Ascending aorta (tissue), 2 donors: Measurements from ENCODE around the gene TMUB1. TPM values are rescaled to one million over a fixed set of nuclear protein-coding genes. Genes with fewer than 3 reads are reported as not detected.

Experiments used
- DNase-seq, 2 donors: peaks; one replicate each; pipeline ENCODE4 v3.0.0-alpha.2; 2019; ENCODE audit warnings: low spot score in 2 of 2
- H3K27ac ChIP-seq, 2 donors: fragments of 200-600 bp; sonication (generic); one replicate each; pipeline ENCODE4 v1.5.1; 2016 to 2017; ENCODE audit warnings: mild to moderate bottlenecking in 1 of 2
- H3K27me3 ChIP-seq: fragments of 200-600 bp; sonication (generic); one replicate; pipeline ENCODE4 v1.5.1; 2017
- H3K36me3 ChIP-seq, 2 donors: fragments of 200-600 bp; sonication (generic); one replicate each; pipeline ENCODE4 v1.5.1; 2016
- H3K4me1 ChIP-seq, 2 donors: fragments of 200-600 bp; sonication (generic); one replicate each; pipeline ENCODE4 v1.5.1; 2016 to 2017; ENCODE audit warnings: mild to moderate bottlenecking in 1 of 2
- H3K4me3 ChIP-seq, 2 donors: fragments of 200-600 bp; sonication (generic); one replicate each; pipeline ENCODE4 v1.5.1; 2016 to 2017; ENCODE audit warnings: mild to moderate bottlenecking in 1 of 2
- H3K9me3 ChIP-seq, 2 donors: fragments of 200-600 bp; sonication (generic); one replicate each; pipeline ENCODE4 v1.5.1; 2016
- CTCF ChIP-seq, 3 experiments: fragments of 200-600 bp in 2 of 3; fragments of 450-650 bp in 1 of 3; sonication (generic) in 2 of 3; IDR thresholded peaks; one replicate each; pipeline ENCODE4 v1.5.1; 2016 to 2019; ENCODE audit warnings: antibody characterized with exemption in 3 of 3, mild to moderate bottlenecking in 1 of 3, moderate library complexity in 1 of 3
- intact Hi-C: fragments of 100-400 bp; cut with DNase I; formaldehyde crosslinking; loops from one replicate; pipeline ENCODE4 v1.15.1; 2023
- total RNA-seq: library from RNA; depleted of rRNA; stranded (reverse); fragments of >200 nt; gene quantifications from one replicate; pipeline ENCODE4 v1.1.0, GENCODE V29; 2016

Gene TMUB1
- total RNA-seq, 1 donor from 2014 or later: 143 TPM

DNA sequence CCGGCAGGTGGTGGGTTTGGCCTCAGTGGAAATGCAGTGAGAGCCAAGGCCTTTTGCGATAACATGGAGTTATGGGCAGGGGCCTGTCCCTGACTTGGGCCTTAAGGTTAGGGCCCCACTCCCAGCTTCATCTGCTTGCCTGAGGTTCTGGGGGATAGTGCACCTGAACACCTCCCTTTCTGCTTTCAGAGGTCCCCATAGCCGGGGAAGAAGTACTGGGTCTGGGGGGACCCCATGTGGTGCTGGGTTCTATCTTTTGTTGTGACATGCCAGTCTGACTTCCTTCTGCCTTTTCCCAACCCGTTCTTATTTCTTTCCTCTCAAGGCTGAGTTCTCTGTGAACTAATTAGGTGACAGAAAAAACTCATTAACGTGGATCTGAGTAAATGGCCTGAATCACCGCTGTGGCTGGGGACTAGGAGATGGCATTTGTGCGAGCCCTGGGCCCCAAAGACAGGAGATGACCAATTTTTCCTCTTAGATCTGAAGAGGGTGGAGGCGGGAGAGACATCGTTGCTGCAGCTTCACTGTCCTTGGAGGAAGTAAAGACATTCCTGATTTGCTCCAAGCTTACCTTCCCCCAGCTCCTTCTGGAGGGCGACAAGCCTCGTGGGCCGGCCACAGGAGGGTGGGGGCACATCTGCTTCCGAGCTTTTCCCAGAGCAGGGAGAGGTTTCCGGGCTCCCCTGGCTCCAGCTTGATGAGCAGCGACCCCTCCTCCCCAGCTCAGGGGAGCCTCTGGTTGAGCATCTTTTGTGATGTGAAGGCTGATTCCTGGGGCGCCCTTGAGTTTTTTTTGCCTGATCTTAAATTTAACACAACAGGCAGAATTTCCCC lies 4.9 kb upstream of the TMUB1 start:
- peak overlapping the region; percentile 64 to 82 for H3K27ac ChIP-seq
- peak overlapping the region; percentile 63 to 85 for H3K4me3 ChIP-seq
- H3K27me3 ChIP-seq: no peaks in the 10 kb centered on the region
- peaks cover 0 to 4% of the 10 kb centered on the region in 2 donors for H3K36me3 ChIP-seq
- intact Hi-C loops: loop anchor here (10.0 kb wide), 2 partner anchors 667 to 1373 kb away; a partner anchor contains a TSS
- H3K9me3 ChIP-seq: no peaks in the 10 kb centered on the region
- DNase-seq: no peak
- peaks cover 8 to 34% of the 10 kb centered on the region in 2 donors for H3K4me1 ChIP-seq
- TF ChIP-seq CTCF (IDR thresholded peaks at IDR 0.05): no peak

GRCh38 chr7:151087245-151088018 lies 4.1 kb upstream of the TMUB1 start:
- peaks cover 10 to 36% of the 10 kb centered on the region in 2 donors for H3K4me1 ChIP-seq
- H3K27me3 ChIP-seq: no peaks in the 10 kb centered on the region
- H3K36me3 ChIP-seq: peaks cover 0 to 4% of the 10 kb centered on the region in 2 donors
- DNase-seq: no peak
- no peaks in the 10 kb centered on the region for H3K9me3 ChIP-seq
- peak overlapping the region; percentile 64 to 82 for H3K27ac ChIP-seq
- intact Hi-C loops: loop anchor here (1.0 to 10.0 kb wide), 5 partner anchors 24 to 1373 kb away; partner anchors contain the start of genes ABCB8 and SLC4A2
- peak overlapping the region; percentile 63 to 85 for H3K4me3 ChIP-seq
- TF ChIP-seq CTCF (IDR thresholded peaks at IDR 0.05): peak in 2 of 3 experiments; percentile 10 to 29

DNA sequence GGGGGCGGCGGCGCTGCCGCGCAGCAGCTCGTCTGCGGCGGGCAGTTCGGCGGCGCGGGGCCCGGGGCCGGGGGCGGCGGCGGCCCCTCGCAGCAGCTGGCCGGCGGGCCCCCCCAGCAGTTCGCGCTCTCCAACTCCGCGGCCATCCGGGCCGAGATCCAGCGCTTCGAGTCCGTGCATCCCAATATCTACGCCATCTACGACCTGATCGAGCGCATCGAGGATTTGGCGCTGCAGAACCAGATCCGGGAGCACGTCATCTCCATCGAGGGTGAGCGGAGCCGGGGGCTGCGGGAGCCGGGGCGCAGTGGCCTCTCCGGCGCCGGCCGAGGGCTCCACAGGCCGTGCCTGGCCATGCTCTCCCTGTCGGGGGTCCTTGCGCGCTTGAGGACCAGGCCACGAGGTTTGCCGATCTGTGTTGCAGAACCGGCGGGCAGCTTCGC lies 3.5 kb upstream of the TMUB1 start:
- H3K36me3 ChIP-seq: peaks cover 0 to 1% of the 10 kb centered on the region in 2 donors
- DNase-seq: no peak
- H3K4me1 ChIP-seq: peaks cover 17 to 42% of the 10 kb centered on the region in 2 donors
- peak overlapping the region; percentile 63 to 85 for H3K4me3 ChIP-seq
- H3K27ac ChIP-seq: peak overlapping the region; percentile 64 to 82
- intact Hi-C loops: loop anchor here (1.0 to 10.0 kb wide), 5 partner anchors 24 to 1372 kb away; partner anchors contain the start of genes ABCB8 and SLC4A2
- no peak for TF ChIP-seq CTCF (IDR thresholded peaks at IDR 0.05)
- H3K9me3 ChIP-seq: no peaks in the 10 kb centered on the region
- no peaks in the 10 kb centered on the region for H3K27me3 ChIP-seq

GRCh38 chr7:151085691-151086620 lies 2.7 kb upstream of the TMUB1 start, which contains the start of gene AGAP3:
Gene AGAP3, plus strand, starts transcription at chr7:151086475. Its CDS starts 267 bp downstream, at chr7:151086742.
- intact Hi-C loops: loop anchor here (10.0 kb wide), 2 partner anchors 669 to 1371 kb away; a partner anchor contains a TSS
- peaks cover 24 to 51% of the 10 kb centered on the region in 2 donors for H3K4me1 ChIP-seq

More at GRCh38 chr7:151085691-151086620, 2.7 kb upstream of the TMUB1 start, which contains the start of gene AGAP3:
- Histone ChIP-seq H3K36me3 (no peaks in the 10 kb centered on the region), H3K4me3 (peak within 1 kb of the TSS; percentile 63 to 85), H3K9me3 (no peaks in the 10 kb centered on the region), H3K27ac (peak within 1 kb of the TSS; percentile 85 to 91), H3K27me3 (no peaks in the 10 kb centered on the region)
- peak; percentile 70 to 93 for DNase-seq
- TF ChIP-seq CTCF (IDR thresholded peaks at IDR 0.05): no peak
